GM12874 (cell line): Measurements from ENCODE around the gene HOXC9.

Experiments
- TF ChIP-seq, protein P1 (sequence below): IDR thresholded peaks from 2 replicates; pipeline ENCODE4 v1.5.1; 2011; ENCODE audit warnings: low read depth, mild to moderate bottlenecking, control low read depth, low read length, moderate library complexity; ENCODE audit not compliant: insufficient read depth

HOXC9 gene

GRCh38 chr12:53953831-53954693 lies 45.9 kb upstream of the HOXC9 start:
- TF ChIP-seq, protein P1, sequence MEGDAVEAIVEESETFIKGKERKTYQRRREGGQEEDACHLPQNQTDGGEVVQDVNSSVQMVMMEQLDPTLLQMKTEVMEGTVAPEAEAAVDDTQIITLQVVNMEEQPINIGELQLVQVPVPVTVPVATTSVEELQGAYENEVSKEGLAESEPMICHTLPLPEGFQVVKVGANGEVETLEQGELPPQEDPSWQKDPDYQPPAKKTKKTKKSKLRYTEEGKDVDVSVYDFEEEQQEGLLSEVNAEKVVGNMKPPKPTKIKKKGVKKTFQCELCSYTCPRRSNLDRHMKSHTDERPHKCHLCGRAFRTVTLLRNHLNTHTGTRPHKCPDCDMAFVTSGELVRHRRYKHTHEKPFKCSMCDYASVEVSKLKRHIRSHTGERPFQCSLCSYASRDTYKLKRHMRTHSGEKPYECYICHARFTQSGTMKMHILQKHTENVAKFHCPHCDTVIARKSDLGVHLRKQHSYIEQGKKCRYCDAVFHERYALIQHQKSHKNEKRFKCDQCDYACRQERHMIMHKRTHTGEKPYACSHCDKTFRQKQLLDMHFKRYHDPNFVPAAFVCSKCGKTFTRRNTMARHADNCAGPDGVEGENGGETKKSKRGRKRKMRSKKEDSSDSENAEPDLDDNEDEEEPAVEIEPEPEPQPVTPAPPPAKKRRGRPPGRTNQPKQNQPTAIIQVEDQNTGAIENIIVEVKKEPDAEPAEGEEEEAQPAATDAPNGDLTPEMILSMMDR = no peak

GRCh38 chr12:53954694-53955035 lies 45.3 kb upstream of the HOXC9 start, which contains the start of gene HOXC12:
TSS of gene HOXC12 (plus strand) at chr12:53954903. CDS start at chr12:53954930, 27 bp downstream.
- TF ChIP-seq, protein P1 = no peak

DNA sequence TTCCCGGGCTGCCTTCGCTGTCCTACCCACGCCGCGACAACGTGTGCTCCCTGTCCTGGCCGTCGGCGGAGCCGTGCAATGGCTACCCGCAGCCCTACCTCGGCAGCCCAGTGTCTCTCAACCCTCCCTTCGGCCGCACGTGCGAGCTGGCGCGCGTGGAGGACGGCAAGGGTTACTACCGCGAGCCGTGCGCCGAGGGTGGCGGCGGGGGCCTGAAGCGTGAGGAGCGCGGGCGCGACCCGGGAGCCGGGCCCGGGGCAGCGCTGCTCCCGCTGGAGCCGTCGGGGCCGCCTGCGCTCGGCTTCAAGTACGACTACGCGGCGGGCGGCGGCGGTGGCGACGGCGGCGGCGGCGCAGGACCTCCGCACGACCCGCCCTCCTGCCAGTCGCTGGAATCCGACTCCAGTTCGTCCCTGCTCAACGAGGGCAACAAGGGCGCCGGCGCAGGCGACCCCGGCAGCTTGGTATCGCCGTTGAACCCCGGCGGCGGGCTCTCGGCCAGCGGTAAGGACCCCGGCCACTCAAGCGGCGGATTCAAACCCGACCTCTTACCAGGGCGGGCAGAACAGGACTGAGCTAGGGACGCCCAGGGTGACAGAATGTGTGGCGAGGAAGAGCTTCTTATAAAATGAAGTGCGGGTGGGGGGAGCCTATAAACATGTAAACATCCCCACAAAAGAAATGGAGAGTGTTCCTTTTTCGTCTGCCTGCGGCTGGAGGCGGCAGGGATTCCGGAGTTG lies 44.8 kb upstream of the HOXC9 start:
- TF ChIP-seq, protein P1 = no peak

GRCh38 chr12:53955776-53956250 lies 44.1 kb upstream of the HOXC9 start:
- TF ChIP-seq, protein P1 = no peak

DNA sequence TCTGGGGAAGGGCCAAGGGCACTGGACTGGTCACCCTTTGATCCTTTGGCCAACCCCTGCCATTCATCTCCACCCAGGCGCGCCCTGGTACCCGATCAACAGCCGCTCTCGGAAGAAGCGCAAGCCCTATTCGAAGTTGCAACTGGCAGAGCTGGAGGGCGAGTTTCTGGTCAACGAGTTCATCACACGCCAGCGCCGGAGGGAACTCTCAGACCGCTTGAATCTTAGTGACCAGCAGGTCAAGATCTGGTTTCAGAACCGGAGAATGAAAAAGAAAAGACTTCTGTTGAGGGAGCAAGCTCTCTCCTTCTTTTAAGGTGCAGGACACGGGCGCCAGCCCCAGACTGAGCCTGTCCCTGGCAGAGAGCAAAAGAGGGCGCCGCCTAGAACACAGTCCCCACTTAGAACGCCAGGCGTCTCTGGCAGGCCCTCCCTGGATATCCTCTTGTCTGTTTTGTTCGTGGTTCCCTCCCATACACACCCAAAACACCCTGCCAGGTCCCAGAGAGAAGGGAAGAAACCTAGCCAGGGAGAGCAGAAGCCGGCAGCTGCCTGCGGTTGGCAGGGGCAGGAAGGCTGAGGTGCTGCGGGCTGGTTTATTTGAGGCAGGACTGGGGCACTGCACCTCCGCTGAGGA lies 43.6 kb upstream of the HOXC9 start:
- TF ChIP-seq, protein P1 = no peak

GRCh38 chr12:53956914-53957536 lies 42.9 kb upstream of the HOXC9 start:
- TF ChIP-seq, protein P1 = no peak
